Measurements from ENCODE around the gene WDFY2.
A peak's percentile ranks its signal among the peaks of the same experiment; 100 is the strongest.

Gene WDFY2

GRCh38 chr13:51728972-51729371, 144.7 kb downstream of the WDFY2 start:
- Histone ChIP-seq H3K4me2 (ENCODE audit: low read length) (no peak overlapping the region), H3K27ac (ENCODE audit: low read length) (no peak overlapping the region)

GRCh38 chr13:51729866-51730553, 145.7 kb downstream of the WDFY2 start:
- H3K4me1 ChIP-seq (ENCODE audit: low read length): peaks cover 4% of the 10 kb centered on the region; the same call in 1 of the 2 replicates
- TF ChIP-seq CTCF (IDR thresholded peaks at IDR 0.05; ENCODE audit: low read depth, low read length) (no peak), EZH2phosphoT487 (IDR thresholded peaks at IDR 0.05; ENCODE audit: low read depth) (no peak)
- H3K9ac ChIP-seq (ENCODE audit: low read length): no peak overlapping the region
- no peaks in the 10 kb centered on the region for H3K79me2 ChIP-seq (ENCODE audit: low read length)
- peaks cover 9% of the 10 kb centered on the region for H3K36me3 ChIP-seq (replicated peaks; ENCODE audit: low read depth, low read length)
- H3K27ac ChIP-seq (ENCODE audit: low read length): no peak overlapping the region
- H3K9me3 ChIP-seq (ENCODE audit: insufficient read depth, low read length): no peaks in the 10 kb centered on the region
- no peaks in the 10 kb centered on the region for H3K27me3 ChIP-seq (ENCODE audit: low read depth, low read length)
- no peak overlapping the region for H3K4me2 ChIP-seq (ENCODE audit: low read length)
- H4K20me1 ChIP-seq (ENCODE audit: insufficient read depth, low read length): no peaks in the 10 kb centered on the region
- H2AFZ ChIP-seq (ENCODE audit: low read depth, low read length): no peak overlapping the region
- H3K4me3 ChIP-seq (ENCODE audit: low read length): no peak overlapping the region

More at GRCh38 chr13:51728972-51729371, 144.7 kb downstream of the WDFY2 start:
- Histone ChIP-seq H3K36me3 (replicated peaks; ENCODE audit: low read depth, low read length) (peaks cover 9% of the 10 kb centered on the region), H3K4me3 (ENCODE audit: low read length) (no peak overlapping the region), H3K9ac (ENCODE audit: low read length) (no peak overlapping the region), H3K79me2 (ENCODE audit: low read length) (no peaks in the 10 kb centered on the region), H2AFZ (ENCODE audit: low read depth, low read length) (no peak overlapping the region), H3K27me3 (ENCODE audit: low read depth, low read length) (no peaks in the 10 kb centered on the region), H4K20me1 (ENCODE audit: insufficient read depth, low read length) (no peaks in the 10 kb centered on the region), H3K9me3 (ENCODE audit: insufficient read depth, low read length) (no peaks in the 10 kb centered on the region), H3K4me1 (ENCODE audit: low read length) (peaks cover 4% of the 10 kb centered on the region; the same call in 1 of the 2 replicates)
- no peak for TF ChIP-seq EZH2phosphoT487 (IDR thresholded peaks at IDR 0.05; ENCODE audit: low read depth)
- no peak for TF ChIP-seq CTCF (IDR thresholded peaks at IDR 0.05; ENCODE audit: low read depth, low read length)

GRCh38 chr13:51730927-51731326, 146.7 kb downstream of the WDFY2 start:
- TF ChIP-seq EZH2phosphoT487 (IDR thresholded peaks at IDR 0.05; ENCODE audit: low read depth) (no peak), CTCF (IDR thresholded peaks at IDR 0.05; ENCODE audit: low read depth, low read length) (no peak)
- no peaks in the 10 kb centered on the region for H3K9me3 ChIP-seq (ENCODE audit: insufficient read depth, low read length)
- no peak overlapping the region for H2AFZ ChIP-seq (ENCODE audit: low read depth, low read length)
- H3K36me3 ChIP-seq (replicated peaks; ENCODE audit: low read depth, low read length): peaks cover 11% of the 10 kb centered on the region
- no peak overlapping the region for H3K27ac ChIP-seq (ENCODE audit: low read length)
- no peaks in the 10 kb centered on the region for H3K27me3 ChIP-seq (ENCODE audit: low read depth, low read length)
- H3K4me1 ChIP-seq (ENCODE audit: low read length): peaks cover 2% of the 10 kb centered on the region; the same call in 1 of the 2 replicates
- H3K4me2 ChIP-seq (ENCODE audit: low read length): no peak overlapping the region
- H4K20me1 ChIP-seq (ENCODE audit: insufficient read depth, low read length): no peaks in the 10 kb centered on the region
- no peak overlapping the region for H3K4me3 ChIP-seq (ENCODE audit: low read length)
- no peaks in the 10 kb centered on the region for H3K79me2 ChIP-seq (ENCODE audit: low read length)
- H3K9ac ChIP-seq (ENCODE audit: low read length): no peak overlapping the region

- Histone ChIP-seq H2AFZ (ENCODE audit: low read depth, low read length) (no peak overlapping the region), H3K27ac (ENCODE audit: low read length) (no peak overlapping the region)
These were observed 147.5 kb downstream of the WDFY2 start for GRCh38 chr13:51731759-51732158.

More at GRCh38 chr13:51731759-51732158, 147.5 kb downstream of the WDFY2 start:
- no peak overlapping the region for H3K4me3 ChIP-seq (ENCODE audit: low read length)
- no peak overlapping the region for H3K4me2 ChIP-seq (ENCODE audit: low read length)
- H3K9me3 ChIP-seq (ENCODE audit: insufficient read depth, low read length): no peaks in the 10 kb centered on the region
- TF ChIP-seq EZH2phosphoT487 (IDR thresholded peaks at IDR 0.05; ENCODE audit: low read depth) (no peak), CTCF (IDR thresholded peaks at IDR 0.05; ENCODE audit: low read depth, low read length) (peak; percentile 36)
- H3K36me3 ChIP-seq (replicated peaks; ENCODE audit: low read depth, low read length): peaks cover 14% of the 10 kb centered on the region
- H3K79me2 ChIP-seq (ENCODE audit: low read length): no peaks in the 10 kb centered on the region
- no peaks in the 10 kb centered on the region for H3K27me3 ChIP-seq (ENCODE audit: low read depth, low read length)
- no peaks in the 10 kb centered on the region for H3K4me1 ChIP-seq (ENCODE audit: low read length)
- H3K9ac ChIP-seq (ENCODE audit: low read length): no peak overlapping the region
- H4K20me1 ChIP-seq (ENCODE audit: insufficient read depth, low read length): no peaks in the 10 kb centered on the region
